MM.1S (cell line): ENCODE measurements around the gene MAP2K2.

Experiments
- DNase-seq: peaks from one replicate; pipeline ENCODE4 v3.0.0-alpha.2; 2015
- H2AFZ ChIP-seq: fragments of 300-600 bp; sonication (generic); 2 replicates; pipeline ENCODE4 v1.6.0; 2016; ENCODE audit warnings: antibody characterized with exemption, low read length
- H3F3A ChIP-seq: fragments of 300-600 bp; sonication (generic); 2 replicates; pipeline ENCODE4 v1.6.1; 2016; ENCODE audit warnings: mild to moderate bottlenecking, antibody characterized with exemption, low read length, moderate library complexity, mixed read lengths; ENCODE audit not compliant: insufficient read depth
- H3K27ac ChIP-seq: fragments of 300-600 bp; sonication (generic); 2 replicates; pipeline ENCODE4 v1.5.1; 2016; ENCODE audit warnings: mild to moderate bottlenecking, low read length
- H3K27me3 ChIP-seq: fragments of 300-600 bp; sonication (generic); replicated peaks from 2 replicates; pipeline ENCODE4 v1.6.0; 2016; ENCODE audit warnings: low read length; ENCODE audit not compliant: insufficient read depth
- H3K36me3 ChIP-seq: fragments of 300-600 bp; sonication (generic); replicated peaks from 2 replicates; pipeline ENCODE4 v1.6.1; 2016; ENCODE audit warnings: mild to moderate bottlenecking, low read length, mixed read lengths; ENCODE audit not compliant: insufficient read depth
- H3K4me1 ChIP-seq: fragments of 300-600 bp; sonication (generic); 2 replicates; pipeline ENCODE4 v1.6.1; 2016; ENCODE audit warnings: low read length, mixed read lengths
- H3K4me2 ChIP-seq: fragments of 300-600 bp; sonication (generic); 2 replicates; pipeline ENCODE4 v1.6.0; 2016; ENCODE audit warnings: low read depth, low read length
- H3K4me3 ChIP-seq: fragments of 300-600 bp; sonication (generic); 2 replicates; pipeline ENCODE4 v1.5.1; 2016; ENCODE audit warnings: low read length, mixed read lengths
- H3K79me2 ChIP-seq: fragments of 300-600 bp; sonication (generic); 2 replicates; pipeline ENCODE4 v1.6.1; 2016; ENCODE audit warnings: mixed run types, low read length, mixed read lengths
- H3K9ac ChIP-seq: fragments of 300-600 bp; sonication (generic); 2 replicates; pipeline ENCODE4 v1.6.1; 2016; ENCODE audit warnings: low read length, mixed read lengths
- H3K9me2 ChIP-seq: fragments of 300-600 bp; sonication (generic); replicated peaks from 2 replicates; pipeline ENCODE4 v1.6.1; 2016; ENCODE audit warnings: mild to moderate bottlenecking, low read length, mixed read lengths; ENCODE audit not compliant: insufficient read depth
- H3K9me3 ChIP-seq: fragments of 300-600 bp; sonication (generic); replicated peaks from 2 replicates; pipeline ENCODE4 v1.6.1; 2016; ENCODE audit warnings: mild to moderate bottlenecking, low read length, mixed read lengths; ENCODE audit not compliant: insufficient read depth
- H4K20me1 ChIP-seq: fragments of 300-600 bp; sonication (generic); 2 replicates; pipeline ENCODE4 v1.6.1; 2016; ENCODE audit warnings: mild to moderate bottlenecking, low read length, moderate library complexity, mixed read lengths; ENCODE audit not compliant: insufficient read depth
- EZH2 ChIP-seq: fragments of 300-600 bp; sonication (generic); optimal IDR thresholded peaks from 2 replicates; pipeline ENCODE3; 2017; ENCODE audit warnings: low read depth, mild to moderate bottlenecking, antibody characterized with exemption, low read length, mixed read lengths
- EZH2phosphoT487 ChIP-seq: fragments of 300-600 bp; sonication (generic); IDR thresholded peaks from 2 replicates; pipeline ENCODE4 v1.6.1; 2018; ENCODE audit warnings: antibody characterized with exemption, low read length
- TF ChIP-seq, protein P1 (sequence below): fragments of 300-600 bp; sonication (generic); IDR thresholded peaks from 2 replicates; pipeline ENCODE4 v1.5.1; 2016; ENCODE audit warnings: antibody characterized with exemption, low read length, mixed read lengths

MAP2K2 gene

DNA sequence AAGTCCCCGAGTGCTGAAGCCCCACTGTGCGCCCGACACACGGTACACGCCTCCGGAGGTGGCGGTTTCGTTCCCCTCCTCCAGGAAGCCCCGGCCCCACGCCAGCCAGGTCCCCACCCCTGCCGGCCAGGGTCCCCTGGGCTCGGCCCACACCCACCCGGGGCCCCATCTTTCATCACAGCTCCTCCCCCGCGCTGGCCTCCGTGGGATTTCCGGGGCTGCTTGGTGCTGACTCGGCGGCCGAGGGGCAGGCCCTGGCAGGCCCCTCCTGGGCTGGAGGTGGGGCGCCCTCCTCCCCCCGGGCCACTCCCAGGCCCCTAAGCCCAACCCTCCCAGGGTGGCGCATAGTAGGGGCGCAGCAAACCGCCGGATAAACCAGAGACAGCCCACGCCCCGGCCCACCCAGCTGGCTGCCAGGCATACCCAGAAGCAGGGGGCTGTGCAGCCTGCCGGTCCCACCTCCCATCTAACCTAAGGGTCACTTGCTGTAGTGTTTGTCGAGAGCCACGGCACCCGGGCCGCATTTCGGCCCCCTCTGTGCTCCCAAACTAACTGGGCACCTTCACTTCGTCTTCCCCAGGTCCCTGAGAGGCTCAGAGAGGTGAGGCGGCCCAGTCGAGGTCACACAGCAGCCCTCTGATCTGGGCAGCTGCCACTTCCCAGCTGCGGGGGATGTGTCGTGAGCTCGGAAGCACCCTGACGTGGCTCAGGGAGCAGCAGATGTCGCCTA is 63.9 kb downstream of the MAP2K2 start:
- H3F3A ChIP-seq = no peaks in the 10 kb centered on the region
- H4K20me1 ChIP-seq = peaks cover 58% of the 10 kb centered on the region
- H3K9ac ChIP-seq = no peak overlapping the region
- no peak for DNase-seq
- H2AFZ ChIP-seq = no peak overlapping the region
- no peak overlapping the region for H3K4me2 ChIP-seq
- no peaks in the 10 kb centered on the region for H3K9me2 ChIP-seq
- H3K9me3 ChIP-seq = no peaks in the 10 kb centered on the region
- no peaks in the 10 kb centered on the region for H3K4me1 ChIP-seq
- no peak overlapping the region for H3K4me3 ChIP-seq
- TF ChIP-seq EZH2phosphoT487 (no peak), EZH2 (no peak)
- TF ChIP-seq, protein P1, sequence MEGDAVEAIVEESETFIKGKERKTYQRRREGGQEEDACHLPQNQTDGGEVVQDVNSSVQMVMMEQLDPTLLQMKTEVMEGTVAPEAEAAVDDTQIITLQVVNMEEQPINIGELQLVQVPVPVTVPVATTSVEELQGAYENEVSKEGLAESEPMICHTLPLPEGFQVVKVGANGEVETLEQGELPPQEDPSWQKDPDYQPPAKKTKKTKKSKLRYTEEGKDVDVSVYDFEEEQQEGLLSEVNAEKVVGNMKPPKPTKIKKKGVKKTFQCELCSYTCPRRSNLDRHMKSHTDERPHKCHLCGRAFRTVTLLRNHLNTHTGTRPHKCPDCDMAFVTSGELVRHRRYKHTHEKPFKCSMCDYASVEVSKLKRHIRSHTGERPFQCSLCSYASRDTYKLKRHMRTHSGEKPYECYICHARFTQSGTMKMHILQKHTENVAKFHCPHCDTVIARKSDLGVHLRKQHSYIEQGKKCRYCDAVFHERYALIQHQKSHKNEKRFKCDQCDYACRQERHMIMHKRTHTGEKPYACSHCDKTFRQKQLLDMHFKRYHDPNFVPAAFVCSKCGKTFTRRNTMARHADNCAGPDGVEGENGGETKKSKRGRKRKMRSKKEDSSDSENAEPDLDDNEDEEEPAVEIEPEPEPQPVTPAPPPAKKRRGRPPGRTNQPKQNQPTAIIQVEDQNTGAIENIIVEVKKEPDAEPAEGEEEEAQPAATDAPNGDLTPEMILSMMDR = no peak
- no peaks in the 10 kb centered on the region for H3K27me3 ChIP-seq
- no peaks in the 10 kb centered on the region for H3K36me3 ChIP-seq
- H3K27ac ChIP-seq = no peak overlapping the region
- H3K79me2 ChIP-seq = peaks cover 98% of the 10 kb centered on the region

DNA sequence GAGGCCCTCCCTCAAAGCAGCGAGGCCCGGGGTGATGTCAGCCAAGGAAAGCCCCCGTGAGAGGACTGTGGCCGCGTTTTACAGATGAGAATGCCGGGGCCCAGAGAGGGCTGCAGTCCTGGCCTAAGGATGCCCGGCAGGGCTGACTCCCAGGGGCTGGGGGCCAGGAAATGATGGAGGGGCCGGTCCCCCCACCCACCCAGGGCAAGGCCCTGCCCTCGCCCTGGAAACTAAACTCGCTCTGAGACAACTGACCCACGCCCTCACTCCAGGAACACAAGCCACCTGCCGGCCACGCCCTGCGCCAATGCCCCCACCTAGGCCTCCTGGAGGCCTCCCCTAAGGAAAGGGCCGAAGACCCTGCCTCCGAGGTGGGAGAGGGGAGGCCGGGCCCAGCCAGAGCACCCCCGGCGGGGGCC is 64.5 kb downstream of the MAP2K2 start:
- DNase-seq = no peak
- no peaks in the 10 kb centered on the region for H3K9me3 ChIP-seq
- no peak overlapping the region for H3K4me3 ChIP-seq
- peaks cover 98% of the 10 kb centered on the region for H3K79me2 ChIP-seq
- H3K9me2 ChIP-seq = no peaks in the 10 kb centered on the region
- no peak overlapping the region for H3K9ac ChIP-seq
- TF ChIP-seq, protein P1 = no peak
- TF ChIP-seq EZH2phosphoT487 = no peak
- no peak for TF ChIP-seq EZH2
- H3F3A ChIP-seq = no peaks in the 10 kb centered on the region
- H2AFZ ChIP-seq = no peak overlapping the region
- no peaks in the 10 kb centered on the region for H3K27me3 ChIP-seq
- peaks cover 58% of the 10 kb centered on the region for H4K20me1 ChIP-seq
- H3K27ac ChIP-seq = no peak overlapping the region
- H3K4me2 ChIP-seq = no peak overlapping the region
- no peaks in the 10 kb centered on the region; the same call in 1 of the 2 replicates for H3K36me3 ChIP-seq
- no peaks in the 10 kb centered on the region for H3K4me1 ChIP-seq

DNA sequence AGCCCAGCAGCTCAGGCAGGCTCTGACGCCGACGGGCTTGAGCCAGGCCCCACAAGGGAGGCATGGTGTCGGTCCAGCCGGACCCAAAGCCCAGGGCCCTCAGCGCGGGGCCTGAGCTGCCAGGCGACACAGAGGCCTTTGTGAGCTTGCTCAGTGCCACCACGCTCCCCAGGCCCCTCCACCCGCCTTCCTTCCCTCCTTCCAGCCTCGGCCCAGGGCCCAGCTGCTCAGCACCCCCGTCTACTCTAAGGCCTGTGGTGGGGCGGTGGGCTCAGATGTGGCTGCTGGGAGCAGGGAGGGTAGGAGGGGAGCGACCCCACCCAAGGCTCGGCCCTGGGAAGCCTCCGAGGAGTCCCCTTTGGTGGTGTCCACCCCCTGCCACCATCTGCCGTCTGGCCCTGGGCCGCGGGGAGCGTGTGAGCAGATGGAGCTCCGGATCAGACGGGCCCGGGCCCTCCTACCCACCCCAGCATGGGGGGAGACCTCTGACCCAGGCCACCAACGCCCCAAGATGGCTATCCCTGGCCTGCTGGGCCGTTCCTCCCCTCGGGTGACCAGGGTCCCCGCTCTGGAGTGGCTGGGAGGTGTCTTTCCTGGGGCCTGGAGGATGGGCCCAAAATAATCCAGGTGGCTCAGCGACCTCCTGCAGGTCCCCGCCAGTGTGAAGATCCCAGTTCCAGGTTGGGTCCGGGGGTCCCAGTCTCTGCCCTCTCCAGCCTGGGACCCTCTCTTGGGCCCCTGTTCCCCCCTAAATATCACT is 65.0 kb downstream of the MAP2K2 start:
- no peaks in the 10 kb centered on the region for H3K4me1 ChIP-seq
- peaks cover 96% of the 10 kb centered on the region for H3K79me2 ChIP-seq
- H3K9me3 ChIP-seq = no peaks in the 10 kb centered on the region
- no peak for DNase-seq
- H3K4me3 ChIP-seq = no peak overlapping the region
- H3F3A ChIP-seq = no peaks in the 10 kb centered on the region
- H2AFZ ChIP-seq = no peak overlapping the region
- H3K36me3 ChIP-seq = peaks cover 1% of the 10 kb centered on the region; the same call in 1 of the 2 replicates
- TF ChIP-seq EZH2phosphoT487 (no peak), EZH2 (no peak)
- TF ChIP-seq, protein P1 = no peak
- no peaks in the 10 kb centered on the region for H3K9me2 ChIP-seq
- no peaks in the 10 kb centered on the region for H3K27me3 ChIP-seq
- H4K20me1 ChIP-seq = peaks cover 53% of the 10 kb centered on the region
- no peak overlapping the region for H3K9ac ChIP-seq
- H3K4me2 ChIP-seq = no peak overlapping the region
- H3K27ac ChIP-seq = no peak overlapping the region
